DND-41 (cell line): ENCODE measurements around the gene EIF4EBP2.

ENCODE experiments used
- EZH2 ChIP-seq: IDR thresholded peaks from 3 replicates; pipeline ENCODE4 v1.6.1; 2012; ENCODE audit warnings: borderline replicate concordance, low read depth, mild to moderate bottlenecking, moderate library complexity, low read length, inconsistent platforms; ENCODE audit not compliant: severe bottlenecking
- TF ChIP-seq, protein P1 (sequence below): IDR thresholded peaks from 2 replicates; pipeline ENCODE4 v1.5.1; 2012; ENCODE audit warnings: borderline replicate concordance, low read length, moderate library complexity, mild to moderate bottlenecking; ENCODE audit not compliant: poor library complexity, severe bottlenecking; ENCODE audit errors: extremely low read depth

GRCh38 chr10:70371846-70372245, 32.1 kb upstream of the EIF4EBP2 start:
- no peak for TF ChIP-seq EZH2
- TF ChIP-seq, protein P1, sequence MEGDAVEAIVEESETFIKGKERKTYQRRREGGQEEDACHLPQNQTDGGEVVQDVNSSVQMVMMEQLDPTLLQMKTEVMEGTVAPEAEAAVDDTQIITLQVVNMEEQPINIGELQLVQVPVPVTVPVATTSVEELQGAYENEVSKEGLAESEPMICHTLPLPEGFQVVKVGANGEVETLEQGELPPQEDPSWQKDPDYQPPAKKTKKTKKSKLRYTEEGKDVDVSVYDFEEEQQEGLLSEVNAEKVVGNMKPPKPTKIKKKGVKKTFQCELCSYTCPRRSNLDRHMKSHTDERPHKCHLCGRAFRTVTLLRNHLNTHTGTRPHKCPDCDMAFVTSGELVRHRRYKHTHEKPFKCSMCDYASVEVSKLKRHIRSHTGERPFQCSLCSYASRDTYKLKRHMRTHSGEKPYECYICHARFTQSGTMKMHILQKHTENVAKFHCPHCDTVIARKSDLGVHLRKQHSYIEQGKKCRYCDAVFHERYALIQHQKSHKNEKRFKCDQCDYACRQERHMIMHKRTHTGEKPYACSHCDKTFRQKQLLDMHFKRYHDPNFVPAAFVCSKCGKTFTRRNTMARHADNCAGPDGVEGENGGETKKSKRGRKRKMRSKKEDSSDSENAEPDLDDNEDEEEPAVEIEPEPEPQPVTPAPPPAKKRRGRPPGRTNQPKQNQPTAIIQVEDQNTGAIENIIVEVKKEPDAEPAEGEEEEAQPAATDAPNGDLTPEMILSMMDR, result no peak
